HG03095 (cell line): ENCODE data around the gene CDK15.
A peak's percentile ranks its signal among the peaks of the same experiment; 100 is the strongest.

ENCODE experiments used
- ATAC-seq: cut with Tn5 transposase; IDR thresholded peaks from one replicate; pipeline ENCODE4 v1.9.1; 2021; ENCODE audit warnings: moderate library complexity; ENCODE audit not compliant: unreplicated experiment

The CDK15 gene

GRCh38 chr2:201904538-201905420, 98.4 kb downstream of the CDK15 start:
- ATAC-seq, result peak; percentile 96

GRCh38 chr2:201906777-201907562, 100.6 kb downstream of the CDK15 start:
- no peak for ATAC-seq

- ATAC-seq, result no peak
Measured at GRCh38 chr2:201907563-201907881, 101.2 kb downstream of the CDK15 start.

- no peak for ATAC-seq
Measured at GRCh38 chr2:201908901-201909300, 102.6 kb downstream of the CDK15 start.

DNA sequence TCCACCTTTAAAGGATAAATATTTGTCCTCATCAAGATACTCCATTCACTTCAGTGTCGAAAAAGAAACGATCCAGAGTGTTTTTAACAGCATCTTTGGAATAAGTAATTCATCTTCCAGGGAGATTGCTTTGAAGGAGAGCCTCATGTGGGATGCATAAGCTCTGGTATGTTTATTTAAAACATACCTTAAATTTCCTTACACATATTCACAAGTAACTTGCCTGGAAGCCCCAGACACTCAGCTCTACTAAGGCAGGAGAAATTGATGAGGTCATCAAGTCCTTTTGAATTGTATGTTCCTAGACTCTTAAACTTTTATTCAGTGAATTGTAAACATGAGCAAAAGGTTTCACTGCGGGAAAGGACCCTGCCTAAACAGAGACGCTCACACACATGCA, 103.0 kb downstream of the CDK15 start:
- no peak for ATAC-seq

- ATAC-seq, result peak; percentile 81
Measured at GRCh38 chr2:201909961-201910361, 103.6 kb downstream of the CDK15 start.

DNA sequence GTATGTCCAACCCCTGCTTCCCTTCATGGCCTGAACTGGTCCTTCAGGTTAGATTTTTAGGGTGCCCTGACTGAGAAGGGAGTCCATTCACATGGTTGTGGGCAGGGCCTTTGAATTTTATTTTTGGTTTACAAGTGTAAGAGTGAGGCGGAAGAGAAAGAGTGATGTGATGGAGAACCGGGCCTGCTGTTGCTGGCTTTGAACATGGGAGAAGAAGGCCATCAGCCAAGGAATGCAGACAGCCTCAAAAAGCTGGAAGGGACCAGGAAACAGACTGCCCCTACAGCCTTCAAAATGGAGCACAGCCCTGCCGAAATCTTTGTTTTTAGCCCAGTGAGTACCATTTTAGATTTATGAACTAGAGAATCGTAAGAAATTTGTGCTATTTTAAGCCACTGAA, 105.0 kb downstream of the CDK15 start:
- no peak for ATAC-seq

DNA sequence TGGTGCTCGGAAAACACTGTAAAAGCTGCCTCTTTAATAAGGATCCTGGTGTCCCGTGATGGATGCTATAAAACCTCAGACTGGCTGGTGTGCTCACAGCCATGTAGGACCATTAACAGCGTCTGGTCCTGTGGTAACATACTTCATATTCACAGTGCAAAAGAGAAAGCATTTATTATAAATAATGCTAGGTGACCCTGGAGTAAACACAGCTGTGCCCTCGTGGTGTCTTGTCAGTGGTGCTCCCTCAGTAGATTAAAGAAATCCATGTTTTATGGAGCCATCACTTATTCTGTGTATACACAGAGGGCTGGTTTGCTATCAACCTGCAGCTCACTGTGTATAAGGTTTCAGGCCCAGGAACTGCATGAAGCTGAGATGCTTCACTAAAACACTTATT, 106.9 kb downstream of the CDK15 start:
- no peak for ATAC-seq

GRCh38 chr2:201915446-201915845, 109.1 kb downstream of the CDK15 start:
- ATAC-seq, result peak; percentile 77

DNA sequence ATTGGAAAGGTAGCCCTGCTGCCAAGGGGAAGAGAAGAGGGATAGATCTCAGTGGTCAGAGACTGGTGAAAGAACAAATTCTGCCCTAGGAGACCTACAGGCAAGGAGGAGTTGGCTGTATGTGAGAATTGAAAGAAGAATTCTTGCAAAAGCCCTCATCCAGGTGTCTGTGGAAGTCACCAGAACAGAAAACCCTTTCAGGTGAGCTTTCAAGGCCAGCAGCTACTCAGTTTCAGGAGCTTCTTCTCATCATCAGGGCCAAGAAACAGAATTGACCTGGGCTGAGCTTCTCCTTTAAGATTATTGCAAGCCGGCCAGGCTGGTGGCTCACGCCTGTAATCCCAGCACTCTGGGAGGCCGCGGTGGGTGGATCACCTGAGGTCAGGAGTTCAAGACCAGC, 110.2 kb downstream of the CDK15 start:
- no peak for ATAC-seq

DNA sequence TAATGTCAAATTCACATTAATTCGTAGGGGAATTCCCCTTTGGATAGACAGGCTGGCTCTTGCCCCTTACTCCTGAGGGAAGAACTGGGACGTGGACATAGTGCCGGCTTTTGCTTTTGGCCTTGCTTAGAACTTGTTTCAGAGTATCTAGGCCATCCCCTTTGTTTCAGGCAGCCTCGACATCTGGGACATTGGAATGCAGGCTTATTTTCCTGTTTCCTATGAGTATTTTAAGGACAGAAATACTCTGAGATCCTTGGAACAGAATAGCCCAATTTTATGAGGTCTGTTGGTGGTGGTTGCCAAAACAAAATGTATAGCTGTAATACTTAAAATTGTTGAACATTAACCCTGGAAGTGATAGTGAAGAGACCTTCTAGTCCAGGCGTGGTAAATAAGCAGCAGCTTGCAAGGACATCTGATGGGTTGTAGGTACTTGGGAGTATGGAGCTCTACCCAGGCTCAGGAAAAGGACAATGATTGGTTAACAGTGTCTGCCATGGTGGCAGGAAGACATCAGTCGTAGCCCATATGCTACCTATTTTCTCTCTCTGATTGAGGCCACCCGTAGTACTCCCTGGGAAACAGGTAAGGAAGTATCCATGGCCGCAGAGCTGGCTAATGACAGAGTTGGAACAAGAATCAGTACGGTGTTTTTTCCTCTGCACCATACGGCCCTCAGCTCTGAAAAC, 112.4 kb downstream of the CDK15 start:
- ATAC-seq, result no peak

DNA sequence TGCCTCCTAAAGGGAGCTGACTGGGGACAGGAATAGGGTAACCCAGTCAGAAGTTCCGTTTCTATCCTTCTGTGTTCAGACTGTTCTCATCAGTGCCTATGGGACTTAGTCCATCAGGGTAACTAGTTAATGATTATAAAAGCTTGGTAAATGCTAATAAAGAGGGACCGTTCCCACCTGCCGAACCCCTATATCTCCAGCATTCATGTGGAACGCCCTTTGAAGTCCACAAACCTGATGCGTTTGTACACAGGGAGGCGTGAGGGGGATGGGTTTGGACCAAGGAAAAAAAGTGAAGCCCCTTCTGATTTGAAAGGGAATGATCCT, 112.9 kb downstream of the CDK15 start:
- no peak for ATAC-seq

GRCh38 chr2:201923436-201924328, 117.3 kb downstream of the CDK15 start:
- ATAC-seq, result no peak

- no peak for ATAC-seq
Measured at GRCh38 chr2:201924453-201924852, 118.1 kb downstream of the CDK15 start.

DNA sequence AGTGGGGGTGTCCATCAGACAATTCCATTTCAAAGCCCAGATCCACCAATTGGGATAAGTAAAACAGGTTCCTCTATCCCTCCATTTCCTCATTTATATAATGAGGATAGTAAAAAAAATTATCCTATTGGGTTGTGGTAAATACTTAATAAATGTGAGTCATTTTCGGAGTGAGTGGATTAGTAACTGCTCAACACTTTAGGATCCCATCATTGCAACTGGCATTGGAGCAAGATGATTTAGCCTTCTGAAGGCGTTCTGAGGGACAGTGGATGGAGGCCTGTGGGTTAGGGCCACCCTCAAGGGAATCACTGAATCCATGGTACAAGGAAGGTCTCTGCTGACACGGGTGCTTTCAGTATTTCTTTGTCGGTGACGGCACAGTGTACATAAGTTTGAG, 118.7 kb downstream of the CDK15 start:
- no peak for ATAC-seq

- ATAC-seq, result no peak
Measured at GRCh38 chr2:201926067-201926466, 119.7 kb downstream of the CDK15 start.

DNA sequence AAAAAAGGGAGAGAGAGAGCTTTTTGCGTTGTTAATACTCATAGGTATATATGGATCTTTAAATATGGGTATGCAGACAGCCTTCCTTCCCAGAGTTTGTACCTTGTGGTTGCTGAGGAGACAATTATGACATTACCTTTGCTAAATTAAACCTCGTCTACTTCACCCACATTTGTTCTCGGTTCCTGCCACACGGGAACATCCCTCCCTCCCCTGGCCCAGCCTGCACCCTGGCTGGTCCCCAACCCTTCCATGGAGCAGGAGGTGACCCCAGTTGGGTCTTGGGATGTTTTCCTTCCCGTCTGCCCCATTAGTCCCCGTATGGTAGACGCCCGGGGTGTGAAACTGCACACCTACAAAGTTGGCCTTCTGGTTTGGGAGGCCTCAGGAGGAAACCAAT, 122.0 kb downstream of the CDK15 start:
- ATAC-seq, result no peak

DNA sequence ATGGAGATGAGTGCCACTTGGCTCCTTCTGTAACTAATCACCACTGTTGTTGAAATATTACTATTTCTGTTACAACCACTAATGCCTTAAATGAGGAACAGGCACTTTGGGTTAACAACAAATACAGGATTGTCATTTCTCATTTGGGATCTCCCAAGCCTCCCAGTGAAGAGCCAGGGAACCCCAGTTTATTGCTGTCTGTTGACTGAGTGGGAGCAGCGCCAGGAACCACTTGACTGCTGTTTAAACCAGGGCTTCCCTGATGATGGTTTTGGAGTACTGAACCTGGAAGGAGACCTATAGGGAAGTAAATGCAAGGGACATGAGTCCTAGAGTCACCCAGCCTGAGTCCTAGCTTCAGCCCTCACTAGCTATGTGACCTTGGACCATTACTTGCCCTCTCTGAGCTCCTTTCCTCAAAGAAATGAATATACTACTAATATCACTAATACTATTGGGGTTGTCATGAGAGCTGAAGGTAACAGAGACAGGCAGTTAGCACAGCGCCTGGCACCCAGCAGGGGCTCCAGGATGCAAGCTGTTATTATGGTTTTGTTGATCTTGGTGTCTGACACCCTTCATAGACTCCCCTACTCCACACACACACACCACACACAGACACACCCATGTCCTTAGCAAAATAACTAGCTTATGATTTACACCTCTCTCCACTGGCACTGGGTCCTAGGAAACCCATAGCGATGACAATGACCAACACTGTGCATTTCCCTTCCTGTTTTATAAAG, 123.1 kb downstream of the CDK15 start:
- no peak for ATAC-seq

DNA sequence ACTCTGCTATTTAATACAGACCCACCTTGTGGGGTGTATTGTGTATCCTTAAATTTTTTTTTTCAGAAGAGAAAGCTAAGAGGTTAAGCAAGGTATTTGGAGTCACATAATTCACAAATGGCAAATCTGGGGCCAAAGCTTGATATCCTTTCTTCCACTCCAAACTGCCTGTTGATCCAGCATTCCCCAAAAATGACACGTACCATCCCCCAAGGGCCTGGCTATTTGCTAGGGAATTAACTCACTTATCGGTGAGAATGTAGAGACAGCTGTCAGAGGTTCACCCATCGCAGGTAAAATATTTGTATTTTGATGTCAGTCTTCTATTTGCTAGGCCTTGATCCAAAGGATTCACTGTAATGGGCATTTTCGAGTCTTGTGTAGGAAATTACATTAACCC, 123.7 kb downstream of the CDK15 start:
- no peak for ATAC-seq

- no peak for ATAC-seq
Measured at GRCh38 chr2:201930831-201931230, 124.5 kb downstream of the CDK15 start.
